NCI-H1105 treated with DMSO at 0.1 percent for 48 hours (cell line): Measurements from ENCODE around the gene TOP3A.

Experiments used
- DNase-seq: peaks from one replicate; lab custom pipeline; 2025; lab: John Stamatoyannopoulos, UW

Gene TOP3A

GRCh38 chr17:18253187-18253884 lies 61.5 kb downstream of the TOP3A start:
- DNase-seq = no peak

- DNase-seq = no peak
These were observed 62.6 kb downstream of the TOP3A start for GRCh38 chr17:18252160-18252559.

GRCh38 chr17:18251204-18251603 lies 63.6 kb downstream of the TOP3A start:
- DNase-seq = no peak

GRCh38 chr17:18250708-18251107 lies 64.1 kb downstream of the TOP3A start:
- no peak for DNase-seq

- peak; percentile 56 for DNase-seq
These were observed 64.5 kb downstream of the TOP3A start for GRCh38 chr17:18250259-18250658.

- no peak for DNase-seq
These were observed 66.0 kb downstream of the TOP3A start for GRCh38 chr17:18248811-18249210.

- DNase-seq = peak; percentile 78
These were observed 66.5 kb downstream of the TOP3A start for GRCh38 chr17:18248300-18248731.

GRCh38 chr17:18247613-18248001 lies 67.2 kb downstream of the TOP3A start:
- DNase-seq = no peak

- DNase-seq = peak; percentile 93
These were observed 67.7 kb downstream of the TOP3A start for GRCh38 chr17:18246880-18247612.

GRCh38 chr17:18246109-18246725 lies 68.6 kb downstream of the TOP3A start:
- DNase-seq = no peak

GRCh38 chr17:18245038-18245776 lies 69.6 kb downstream of the TOP3A start:
- DNase-seq = no peak

GRCh38 chr17:18241229-18241871 lies 73.4 kb downstream of the TOP3A start:
- DNase-seq = no peak

GRCh38 chr17:18240449-18240848 lies 74.3 kb downstream of the TOP3A start:
- DNase-seq = no peak

GRCh38 chr17:18238299-18238698 lies 76.5 kb downstream of the TOP3A start:
- no peak for DNase-seq

- DNase-seq = no peak
These were observed 77.3 kb downstream of the TOP3A start for GRCh38 chr17:18237461-18237860.

- no peak for DNase-seq
These were observed 78.3 kb downstream of the TOP3A start for GRCh38 chr17:18236494-18236893.

- DNase-seq = no peak
These were observed 79.0 kb downstream of the TOP3A start for GRCh38 chr17:18235743-18236256.

- DNase-seq = no peak
These were observed 79.9 kb downstream of the TOP3A start for GRCh38 chr17:18234853-18235380.

GRCh38 chr17:18233803-18234518 lies 80.8 kb downstream of the TOP3A start:
- no peak for DNase-seq

- no peak for DNase-seq
These were observed 83.6 kb downstream of the TOP3A start for GRCh38 chr17:18231164-18231563.
